K562 (cell line): ENCODE data around the gene NUDT22. TPM values are rescaled to one million over a fixed set of nuclear protein-coding genes. Genes with fewer than 3 reads are reported as not detected.
A peak's percentile ranks its signal among the peaks of the same experiment; 100 is the strongest.

Experiments used
- BRF2 ChIP-seq: IDR thresholded peaks from 3 replicates; pipeline ENCODE4 v1.6.1; 2011; ENCODE audit warnings: borderline replicate concordance, mild to moderate bottlenecking; ENCODE audit not compliant: insufficient read length, insufficient read depth
- CBX8 ChIP-seq: fragments of 200-600 bp; sonication (generic); IDR thresholded peaks from 2 replicates; pipeline ENCODE4 v1.6.1; 2012; ENCODE audit warnings: borderline replicate concordance, mixed run types, low read depth, mild to moderate bottlenecking, moderate library complexity, mixed read lengths, low read length, control low read depth, inconsistent platforms; ENCODE audit not compliant: poor library complexity, severe bottlenecking; ENCODE audit errors: extremely low read depth
- CTCF ChIP-seq, 3 experiments: IDR thresholded peaks in 2 of 3; conservative IDR thresholded peaks in 1 of 3; 2 replicates each; pipeline ENCODE4 v1.5.1; 2011 to 2012; ENCODE audit warnings: low read length in 3 of 3, mild to moderate bottlenecking in 3 of 3, control low read depth in 2 of 3, improper control_type of control experiment in 1 of 3, inconsistent platforms in 1 of 3, low read depth in 1 of 3, mixed read lengths in 1 of 3, moderate library complexity in 1 of 3; ENCODE audit not compliant: insufficient read depth in 2 of 3
- E2F8 ChIP-seq: fragments of 450-650 bp; IDR thresholded peaks from 2 replicates; pipeline ENCODE4 v1.7.1; 2018; ENCODE audit warnings: mild to moderate bottlenecking, low read depth; ENCODE audit not compliant: partially characterized antibody
- HOXB6 ChIP-seq: fragments of 250-450 bp; sonication (Bioruptor Pico); IDR thresholded peaks from 2 replicates; pipeline ENCODE4 v1.5.1; 2022; ENCODE audit warnings: mild to moderate bottlenecking, borderline replicate concordance
- NR4A1 ChIP-seq, 2 experiments: fragments of 250-450 bp in 1 of 2; fragments of 450-650 bp in 1 of 2; sonication (Bioruptor Pico) in 1 of 2; IDR thresholded peaks; 2 replicates each; pipeline versions ENCODE4 v1.4.0 to v1.6.1; 2016 to 2020; ENCODE audit warnings: mild to moderate bottlenecking in 2 of 2, missing compliant biosample characterization in 1 of 2, missing genetic modification characterization in 1 of 2, moderate library complexity in 1 of 2
- POLR3G ChIP-seq: IDR thresholded peaks from 2 replicates; pipeline ENCODE4 v1.6.1; 2011; ENCODE audit not compliant: insufficient read length, insufficient replicate concordance; ENCODE audit errors: extremely low read depth
- RERE ChIP-seq: sonication (generic); formaldehyde crosslinking; IDR thresholded peaks from 2 replicates; pipeline ENCODE4 v1.8.0; 2023; ENCODE audit warnings: missing genetic modification reagents, mild to moderate bottlenecking, borderline replicate concordance
- SOX6 ChIP-seq: fragments of 450-650 bp; IDR thresholded peaks from 2 replicates; pipeline ENCODE4 v1.6.1; 2014; ENCODE audit warnings: mild to moderate bottlenecking
- TAF7 ChIP-seq: fragments of 450-650 bp; IDR thresholded peaks from 2 replicates; pipeline ENCODE4 v1.6.1; 2016; ENCODE audit warnings: missing genetic modification characterization, missing compliant biosample characterization
- TCF7L2 ChIP-seq: fragments of 150-350 bp; IDR thresholded peaks from 2 replicates; pipeline ENCODE4 v1.6.1; 2016; ENCODE audit warnings: low read depth, mild to moderate bottlenecking, low read length, moderate library complexity
- ZNF449 ChIP-seq: fragments of 250-450 bp; sonication (Bioruptor Pico); IDR thresholded peaks from 2 replicates; pipeline ENCODE4 v1.8.0; 2022; ENCODE audit warnings: moderate library complexity, mild to moderate bottlenecking, inconsistent platforms
- polyA plus RNA-seq, 8 experiments: library from polyadenylated mRNA; depleted of rRNA in 4 of 8; stranded (reverse) in 5 of 8; unstranded in 3 of 8; fragments of >200 nt; fragmentation: Nextera tagmentation in 2 of 8; fragmentation: Illumina TruSeq in 1 of 8; extraction: Ambion mirVana in 2 of 8; extraction: Trizol in 1 of 8; gene quantifications; 2 replicates each; pipeline versions ENCODE4 v1.2.1 to v1.2.3, GENCODE V29; 2011 to 2014; ENCODE audit warnings: inconsistent platforms in 1 of 8, missing spikeins in 1 of 8
- total RNA-seq, 7 experiments: library from RNA; depleted of rRNA in 6 of 7; stranded (reverse); fragments of >200 nt in 6 of 7; fragmentation: Illumina TruSeq in 2 of 7; extraction: Trizol in 2 of 7; gene quantifications; 2 replicates each; pipeline versions ENCODE4 v1.2.1 to v1.2.3, GENCODE V29; 2011 to 2021; ENCODE audit warnings: low replicate concordance in 1 of 7

Gene NUDT22
- total and polyA plus RNA-seq, 9 of the 15 experiments (the other 6 are each of a cell fraction or from before 2014, with no cell fraction given) = 6.3 to 92.6 (median 37.4) TPM

- TF ChIP-seq E2F8 = peak; percentile 99
- TF ChIP-seq BRF2 = no peak
- TF ChIP-seq ZNF449 = peak; percentile 57; the same call in 1 of the 2 replicates
- 0 out of 2 replicates have a peak, but pooled peaks have one; percentile 4 for TF ChIP-seq SOX6
- TF ChIP-seq CTCF (IDR thresholded peaks at IDR 0.05 in 2 of 3, conservative IDR thresholded peaks at IDR 0.05 in 1 of 3; ENCODE audit: insufficient read depth in 2 of 3, low read depth in 1 of 3, low read length in 3 of 3) = peak; percentile 16 to 48 (median 37); a peak in 4 of 6 replicates
- TF ChIP-seq RERE (CRISPR knock-in tag) = no peak
- TF ChIP-seq TCF7L2 = no peak
- TF ChIP-seq NR4A1 (CRISPR knock-in tag; IDR thresholded peaks at IDR 0.05) = no peak
- no peak for TF ChIP-seq NR4A1 (tag; IDR thresholded peaks at IDR 0.05)
- no peak for TF ChIP-seq POLR3G
- TF ChIP-seq CBX8 = no peak
- TF ChIP-seq HOXB6 (CRISPR knock-in tag) = no peak
- TF ChIP-seq TAF7 (tag) = no peak
Observed at GRCh38 chr11:64269540-64270220, 43.6 kb downstream of the NUDT22 start (continued).
